Liver (tissue), 9 donors: ENCODE measurements around the gene DSE. TPM values are rescaled to one million over a fixed set of nuclear protein-coding genes. Genes with fewer than 3 reads are reported as not detected.

ENCODE experiments used
- DNase-seq: peaks from one replicate; pipeline ENCODE4 v3.0.0-alpha.2; 2017; ENCODE audit warnings: low spot score
- H3K27ac ChIP-seq, 2 donors: one replicate each; pipeline ENCODE4 v1.7.0; 2013; ENCODE audit warnings: inconsistent platforms in 2 of 2, low read length in 2 of 2, control low read depth in 1 of 2, low read depth in 1 of 2, mild to moderate bottlenecking in 1 of 2
- H3K27me3 ChIP-seq, 4 donors: one replicate each; pipeline versions ENCODE4 v1.6.1 to v1.7.0; 2013; ENCODE audit warnings: low read length in 3 of 4, inconsistent platforms in 1 of 4, mild to moderate bottlenecking in 1 of 4, moderate library complexity in 1 of 4; ENCODE audit not compliant: control insufficient read depth in 4 of 4, insufficient read depth in 4 of 4
- H3K36me3 ChIP-seq, 4 donors: one replicate each; pipeline versions ENCODE4 v1.6.1 to v1.7.0; 2013; ENCODE audit warnings: low read length in 3 of 4, mild to moderate bottlenecking in 3 of 4, low read depth in 1 of 4, moderate library complexity in 1 of 4; ENCODE audit not compliant: control insufficient read depth in 4 of 4, insufficient read depth in 3 of 4
- H3K4me1 ChIP-seq, 4 donors: one replicate each; pipeline versions ENCODE4 v1.6.1 to v1.7.0; 2013; ENCODE audit warnings: low read length in 3 of 4, mild to moderate bottlenecking in 3 of 4, moderate library complexity in 1 of 4; ENCODE audit not compliant: control insufficient read depth in 4 of 4, insufficient read depth in 4 of 4
- H3K4me3 ChIP-seq, 3 donors: one replicate each; pipeline versions ENCODE4 v1.6.1 to v1.7.0; 2013; ENCODE audit warnings: low read length in 3 of 3, control low read depth in 1 of 3, low read depth in 1 of 3, mild to moderate bottlenecking in 1 of 3
- H3K9ac ChIP-seq, 2 donors: one replicate each; pipeline ENCODE4 v1.7.0; 2013; ENCODE audit warnings: low read length in 2 of 2, mild to moderate bottlenecking in 2 of 2, moderate library complexity in 2 of 2, control low read depth in 1 of 2, low read depth in 1 of 2
- H3K9me3 ChIP-seq, 4 donors: one replicate each; pipeline versions ENCODE4 v1.6.1 to v1.7.0; 2013; ENCODE audit warnings: low read length in 3 of 4; ENCODE audit not compliant: control insufficient read depth in 4 of 4
- ATF3 ChIP-seq: IDR thresholded peaks from 2 replicates; pipeline ENCODE4 v1.6.1; 2016; ENCODE audit warnings: antibody characterized with exemption
- CTCF ChIP-seq: fragments of 150-350 bp; IDR thresholded peaks from 2 replicates; pipeline ENCODE4 v1.5.1; 2017; ENCODE audit warnings: improper control_type of control experiment, low read depth, low read length; ENCODE audit not compliant: missing input control
- EGR1 ChIP-seq, 2 donors: IDR thresholded peaks; 2 replicates each; pipeline ENCODE4 v1.6.1; 2016 to 2018; ENCODE audit warnings: antibody characterized with exemption in 2 of 2, low read depth in 2 of 2
- FOXA1 ChIP-seq: IDR thresholded peaks from 2 replicates; pipeline ENCODE4 v1.6.1; 2016; ENCODE audit warnings: antibody characterized with exemption
- FOXA2 ChIP-seq: IDR thresholded peaks from 2 replicates; pipeline ENCODE4 v1.6.1; 2016; ENCODE audit warnings: antibody characterized with exemption
- GABPA ChIP-seq, 2 donors: IDR thresholded peaks in 1 of 2; conservative IDR thresholded peaks in 1 of 2; 2 replicates each; pipeline ENCODE4 v1.6.1; 2016; ENCODE audit warnings: antibody characterized with exemption in 2 of 2, mild to moderate bottlenecking in 1 of 2, moderate library complexity in 1 of 2
- HNF4A ChIP-seq, 2 donors: conservative IDR thresholded peaks; 2 replicates each; pipeline ENCODE4 v1.6.1; 2016; ENCODE audit warnings: antibody characterized with exemption in 2 of 2, mild to moderate bottlenecking in 2 of 2
- HNF4G ChIP-seq: IDR thresholded peaks from 2 replicates; pipeline ENCODE4 v1.6.1; 2016; ENCODE audit warnings: antibody characterized with exemption
- JUND ChIP-seq, 2 donors: IDR thresholded peaks; 2 replicates each; pipeline ENCODE4 v1.6.1; 2016; ENCODE audit warnings: antibody characterized with exemption in 2 of 2
- MAX ChIP-seq: IDR thresholded peaks from 2 replicates; pipeline ENCODE4 v1.6.1; 2016; ENCODE audit warnings: antibody characterized with exemption
- RAD21 ChIP-seq, 2 donors: IDR thresholded peaks; 2 replicates each; pipeline ENCODE4 v1.6.1; 2016; ENCODE audit warnings: antibody characterized with exemption in 2 of 2, mild to moderate bottlenecking in 2 of 2
- REST ChIP-seq: IDR thresholded peaks from 2 replicates; pipeline ENCODE4 v1.6.1; 2016; ENCODE audit warnings: antibody characterized with exemption, mild to moderate bottlenecking
- RXRA ChIP-seq, 2 donors: IDR thresholded peaks; 2 replicates each; pipeline ENCODE4 v1.6.1; 2017 to 2018; ENCODE audit warnings: antibody characterized with exemption in 2 of 2, mild to moderate bottlenecking in 1 of 2
- SP1 ChIP-seq: IDR thresholded peaks from 2 replicates; pipeline ENCODE4 v1.6.1; 2018; ENCODE audit warnings: antibody characterized with exemption, mild to moderate bottlenecking
- TAF1 ChIP-seq: conservative IDR thresholded peaks from 2 replicates; pipeline ENCODE4 v1.6.1; 2016; ENCODE audit warnings: antibody characterized with exemption, mild to moderate bottlenecking
- YY1 ChIP-seq: IDR thresholded peaks from 2 replicates; pipeline ENCODE4 v1.6.1; 2016; ENCODE audit warnings: antibody characterized with exemption, mild to moderate bottlenecking
- ZBTB33 ChIP-seq: IDR thresholded peaks from 2 replicates; pipeline ENCODE4 v1.6.1; 2016; ENCODE audit warnings: antibody characterized with exemption
- WGBS: extraction: QIAGEN DNeasy Blood & Tissue Kit; methylation state at CpG from one replicate; pipeline ENCODE4 v1.1.7; 2013; 5-methylcytosine and 5-hydroxymethylcytosine counted together
- polyA plus RNA-seq, 2 donors: library from polyadenylated mRNA; stranded (reverse) in 1 of 2; unstranded in 1 of 2; fragments of 200-250 nt in 1 of 2; fragments of >200 nt in 1 of 2; fragmentation: Nextera tagmentation in 1 of 2; extraction: Ambion mirVana in 1 of 2; gene quantifications; one replicate each; pipeline versions ENCODE4 v1.2.1 to v1.2.3, GENCODE V29; 2013 to 2015
- total RNA-seq, 2 donors: library from RNA; depleted of rRNA; stranded (reverse); fragments of >200 nt; gene quantifications; one replicate each; pipeline ENCODE4 v1.2.3, GENCODE V29; 2014
- donor health status: healthy.
- donor health status: healthy.
- donor health status: healthy.
- donor health status: healthy.
- donor health status: healthy.

The DSE gene
- total and polyA plus RNA-seq, 4 donors = 5.5 to 22.8 (median 9.6) TPM

- Histone ChIP-seq H3K9me3 (no peaks in the 10 kb centered on the region), H3K27me3 (no peaks in the 10 kb centered on the region), H3K9ac (no peak overlapping the region), H3K4me1 (peaks cover 0 to 6% (median 3%) of the 10 kb centered on the region in 4 donors), H3K27ac (no peak overlapping the region), H3K4me3 (no peak overlapping the region), H3K36me3 (peaks cover 0 to 2% (median 0%) of the 10 kb centered on the region in 4 donors)
- no peak for TF ChIP-seq HNF4G
- TF ChIP-seq EGR1 (IDR thresholded peaks at IDR 0.05; ENCODE audit: low read depth in 2 of 2) = no peak
- no peak for TF ChIP-seq SP1
- TF ChIP-seq MAX = no peak
- TF ChIP-seq REST = no peak
- no peak for TF ChIP-seq GABPA (IDR thresholded peaks at IDR 0.05 in 1 of 2, conservative IDR thresholded peaks at IDR 0.05 in 1 of 2)
- TF ChIP-seq RAD21 (IDR thresholded peaks at IDR 0.05) = no peak
- no peak for TF ChIP-seq CTCF
- TF ChIP-seq RXRA (IDR thresholded peaks at IDR 0.05) = no peak
- TF ChIP-seq FOXA2 = no peak
- no peak for TF ChIP-seq TAF1
- no peak for TF ChIP-seq FOXA1
- no peak for DNase-seq
Measured at GRCh38 chr6:116437656-116438055, 66.9 kb downstream of the DSE start.

GRCh38 chr6:116438590-116439448 is 68.1 kb downstream of the DSE start:
- Histone ChIP-seq H3K4me3 (no peak overlapping the region), H3K27me3 (no peaks in the 10 kb centered on the region), H3K36me3 (peaks cover 0 to 2% (median 0%) of the 10 kb centered on the region in 4 donors), H3K9me3 (no peaks in the 10 kb centered on the region), H3K27ac (no peak overlapping the region), H3K4me1 (peaks cover 0 to 4% (median 2%) of the 10 kb centered on the region in 4 donors), H3K9ac (no peak overlapping the region)
- 81% methylated on average over 6 of the region's 6 CpGs for WGBS
- DNase-seq = no peak
- TF ChIP-seq TAF1 (no peak), JUND (IDR thresholded peaks at IDR 0.05) (no peak), CTCF (no peak), GABPA (IDR thresholded peaks at IDR 0.05 in 1 of 2, conservative IDR thresholded peaks at IDR 0.05 in 1 of 2) (no peak), SP1 (no peak), HNF4A (conservative IDR thresholded peaks at IDR 0.05) (no peak), ZBTB33 (no peak), FOXA2 (no peak), HNF4G (no peak), MAX (no peak), FOXA1 (no peak), ATF3 (no peak), RXRA (IDR thresholded peaks at IDR 0.05) (no peak), YY1 (no peak)
